OCI-LY7 (cell line): Measurements from ENCODE around the gene CFAP92. TPM values are rescaled to one million over a fixed set of nuclear protein-coding genes. Genes with fewer than 3 reads are reported as not detected.

Experiments used
- BruUV-seq: library from RNA; stranded (reverse); fragments of 400-500 nt; replicated peaks from 2 replicates; lab custom pipeline; 2021; lab: Mats Ljungman, UMichigan
- CTCF ChIA-PET: fragments of 300-600 bp; sonication (Branson Sonifier 250); formaldehyde crosslinking; loops from one replicate; lab custom pipeline; 2022; ENCODE audit warnings: antibody characterized with exemption; ENCODE audit not compliant: unreplicated experiment; lab: Charles Lee
- POLR2A ChIA-PET: fragments of 300-600 bp; sonication (Branson Sonifier 250); formaldehyde crosslinking; loops from one replicate; lab custom pipeline; 2022; ENCODE audit warnings: antibody characterized with exemption; lab: Charles Lee
- DNase-seq: peaks from one replicate; pipeline ENCODE4 v3.0.0-alpha.2; 2015; ENCODE audit warnings: low spot score
- H2AFZ ChIP-seq: fragments of 200-600 bp; sonication (generic), shearing (Covaris generic); 2 replicates; pipeline ENCODE4 v1.6.1; 2014; ENCODE audit warnings: mild to moderate bottlenecking, antibody characterized with exemption, low read length, moderate library complexity
- H3K27ac ChIP-seq: fragments of 200-600 bp; sonication (generic); 2 replicates; pipeline ENCODE4 v1.5.1; 2014; ENCODE audit warnings: mixed run types, low read depth, mild to moderate bottlenecking, moderate library complexity, low read length, inconsistent platforms; ENCODE audit not compliant: poor library complexity, severe bottlenecking
- H3K36me3 ChIP-seq: fragments of 200-600 bp; sonication (generic); 2 replicates; pipeline ENCODE4 v1.6.1; 2014; ENCODE audit warnings: mild to moderate bottlenecking, antibody characterized with exemption, low read length, moderate library complexity, mixed read lengths; ENCODE audit not compliant: insufficient read depth
- H3K4me1 ChIP-seq: fragments of 200-600 bp; sonication (generic); 2 replicates; pipeline ENCODE4 v1.5.1; 2014; ENCODE audit warnings: mild to moderate bottlenecking, low read length; ENCODE audit not compliant: insufficient read depth, poor library complexity, severe bottlenecking
- H3K4me2 ChIP-seq: fragments of 200-600 bp; sonication (generic); 2 replicates; pipeline ENCODE4 v1.6.1; 2014; ENCODE audit warnings: mild to moderate bottlenecking, low read length
- H3K4me3 ChIP-seq: fragments of 200-600 bp; sonication (generic); 2 replicates; pipeline ENCODE4 v1.5.1; 2014; ENCODE audit warnings: mild to moderate bottlenecking, low read depth, low read length; ENCODE audit not compliant: poor library complexity, severe bottlenecking
- H3K79me2 ChIP-seq: fragments of 200-600 bp; sonication (generic); 2 replicates; pipeline ENCODE4 v1.6.1; 2016; ENCODE audit warnings: low read depth, mild to moderate bottlenecking, low read length, moderate library complexity, mixed read lengths; ENCODE audit not compliant: insufficient read depth
- H3K9me2 ChIP-seq: fragments of 200-600 bp; sonication (generic); 2 replicates; pipeline ENCODE4 v1.6.1; 2016; ENCODE audit warnings: mild to moderate bottlenecking, low read length, mixed read lengths; ENCODE audit not compliant: insufficient read depth
- H3K9me3 ChIP-seq: fragments of 200-600 bp; sonication (generic); 2 replicates; pipeline ENCODE4 v1.6.1; 2014; ENCODE audit warnings: mild to moderate bottlenecking, mixed run types, low read length, mixed read lengths
- H4K20me1 ChIP-seq: fragments of 200-600 bp; sonication (generic); 2 replicates; pipeline ENCODE4 v1.6.1; 2014; ENCODE audit warnings: mild to moderate bottlenecking, antibody characterized with exemption, low read length, moderate library complexity, mixed read lengths; ENCODE audit not compliant: insufficient read depth
- CTCF ChIP-seq: fragments of 200-600 bp; sonication (generic); conservative IDR thresholded peaks from 2 replicates; pipeline ENCODE4 v1.5.1; 2014; ENCODE audit warnings: mild to moderate bottlenecking, antibody characterized with exemption, low read length, moderate library complexity, mixed read lengths
- EZH2phosphoT487 ChIP-seq: fragments of 200-600 bp; sonication (generic); IDR thresholded peaks from 2 replicates; pipeline ENCODE4 v1.6.1; 2018; ENCODE audit warnings: low read depth, borderline replicate concordance, mild to moderate bottlenecking, mixed run types, antibody characterized with exemption, low read length, moderate library complexity, mixed read lengths
- intact Hi-C: fragments of 100-400 bp; cut with micrococcal nuclease; formaldehyde crosslinking; loops from one replicate; pipeline ENCODE4 v1.10.0; 2022; ENCODE audit not compliant: unreplicated experiment
- total RNA-seq, 2 experiments: library from RNA; depleted of rRNA in 1 of 2; stranded (reverse); fragments of >200 nt in 1 of 2; shearing (Covaris generic) in 1 of 2; gene quantifications; 2 replicates each; pipeline ENCODE4 v1.2.3, GENCODE V29; 2014 to 2022

CFAP92 gene
- total RNA-seq, 2 experiments from 2014 or later = 0.08 to 0.66 TPM

GRCh38 chr3:128906804-128907525 is 86.9 kb downstream of the CFAP92 start:
- CTCF ChIA-PET = no interaction called here
- intact Hi-C loops = no loop called here
- no peak for DNase-seq

GRCh38 chr3:128906031-128906803 is 87.7 kb downstream of the CFAP92 start:
- Histone ChIP-seq H2AFZ (no peak overlapping the region), H3K9me2 (no peaks in the 10 kb centered on the region), H3K4me3 (no peak overlapping the region), H3K27ac (no peak overlapping the region), H3K9me3 (no peaks in the 10 kb centered on the region), H3K36me3 (peaks cover 97% of the 10 kb centered on the region), H4K20me1 (no peaks in the 10 kb centered on the region), H3K4me2 (no peak overlapping the region), H3K79me2 (no peaks in the 10 kb centered on the region), H3K4me1 (no peaks in the 10 kb centered on the region)
- intact Hi-C loops = no loop called here
- CTCF ChIA-PET = no interaction called here
- TF ChIP-seq EZH2phosphoT487 = no peak
- no peak for TF ChIP-seq CTCF
- POLR2A ChIA-PET = no interaction called here
- DNase-seq = no peak
- BruUV-seq = no TSS peak

More at GRCh38 chr3:128906804-128907525, 86.9 kb downstream of the CFAP92 start:
- Histone ChIP-seq H2AFZ (no peak overlapping the region), H3K27ac (no peak overlapping the region), H3K36me3 (peaks cover 94% of the 10 kb centered on the region), H3K4me3 (no peak overlapping the region), H4K20me1 (no peaks in the 10 kb centered on the region), H3K9me2 (no peaks in the 10 kb centered on the region), H3K9me3 (no peaks in the 10 kb centered on the region), H3K4me1 (no peaks in the 10 kb centered on the region), H3K79me2 (no peaks in the 10 kb centered on the region), H3K4me2 (no peak overlapping the region)
- no peak for TF ChIP-seq CTCF
- no TSS peak for BruUV-seq
- POLR2A ChIA-PET = interaction anchor here (0.6 kb wide), 1 partner anchor 14 kb away, joined by 3 read pairs; no protein-coding TSS in a partner anchor
